Fibroblast of villous mesenchyme (primary cell): ENCODE data around the gene PHLDA2. TPM values are rescaled to one million over a fixed set of nuclear protein-coding genes. Genes with fewer than 3 reads are reported as not detected.

Experiments
- DNase-seq: peaks from one replicate; pipeline ENCODE4 v3.0.0-alpha.2; 2010; ENCODE audit warnings: low read depth
- H3K4me3 ChIP-seq: 2 replicates; pipeline ENCODE4 v1.5.1; 2011; ENCODE audit warnings: low read depth, mild to moderate bottlenecking, low read length
- total RNA-seq: library from RNA; depleted of rRNA; stranded (reverse); fragments of >200 nt; gene quantifications from 2 replicates; pipeline ENCODE4 v1.2.3, GENCODE V29; 2012
- TF ChIP-seq, protein P1 (sequence below): IDR thresholded peaks from 2 replicates; pipeline ENCODE4 v1.5.1; 2012; ENCODE audit warnings: low read depth, mild to moderate bottlenecking, low read length; ENCODE audit not compliant: insufficient read depth

Gene PHLDA2
- total RNA-seq, 1 donor: 7.3 TPM

DNA sequence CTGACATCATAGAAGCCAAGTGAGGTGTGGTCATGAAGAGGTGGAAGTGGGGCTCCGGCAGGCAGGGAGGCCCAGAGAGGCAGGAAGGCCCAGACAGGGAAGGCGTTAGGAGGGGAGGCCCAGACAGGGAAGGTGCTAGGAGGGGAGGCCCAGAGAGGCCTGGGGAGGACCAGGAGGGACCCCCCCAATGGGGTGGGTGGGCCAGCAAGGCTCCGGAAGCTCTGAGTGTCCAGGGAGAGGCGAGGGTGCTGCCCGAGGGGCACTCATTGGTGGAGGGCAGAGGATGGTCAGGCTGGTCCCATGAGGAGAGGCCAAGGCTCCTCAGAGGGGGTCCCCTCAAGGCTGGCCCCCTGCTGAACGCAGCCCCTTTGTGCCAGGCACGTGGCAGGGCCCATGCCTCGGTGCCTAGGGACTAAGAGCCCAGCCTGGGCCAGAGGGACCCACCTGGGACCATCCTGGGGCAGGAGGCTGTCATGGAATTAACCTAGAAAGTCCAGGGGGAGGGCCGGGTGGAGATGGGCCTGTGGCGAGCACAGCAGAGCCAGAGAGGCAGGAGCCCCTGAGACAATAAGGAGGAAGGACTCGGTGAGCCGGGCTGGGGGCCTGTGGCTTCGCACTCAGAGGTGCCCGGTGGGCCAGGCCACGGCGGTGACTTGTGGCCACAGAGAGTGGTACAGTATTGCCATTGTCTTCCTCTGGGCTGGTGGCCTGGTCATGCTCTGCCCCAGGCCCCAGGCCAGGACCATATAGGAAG, 12.2 kb downstream of the PHLDA2 start:
- no peak overlapping the region for H3K4me3 ChIP-seq
- TF ChIP-seq, protein P1, sequence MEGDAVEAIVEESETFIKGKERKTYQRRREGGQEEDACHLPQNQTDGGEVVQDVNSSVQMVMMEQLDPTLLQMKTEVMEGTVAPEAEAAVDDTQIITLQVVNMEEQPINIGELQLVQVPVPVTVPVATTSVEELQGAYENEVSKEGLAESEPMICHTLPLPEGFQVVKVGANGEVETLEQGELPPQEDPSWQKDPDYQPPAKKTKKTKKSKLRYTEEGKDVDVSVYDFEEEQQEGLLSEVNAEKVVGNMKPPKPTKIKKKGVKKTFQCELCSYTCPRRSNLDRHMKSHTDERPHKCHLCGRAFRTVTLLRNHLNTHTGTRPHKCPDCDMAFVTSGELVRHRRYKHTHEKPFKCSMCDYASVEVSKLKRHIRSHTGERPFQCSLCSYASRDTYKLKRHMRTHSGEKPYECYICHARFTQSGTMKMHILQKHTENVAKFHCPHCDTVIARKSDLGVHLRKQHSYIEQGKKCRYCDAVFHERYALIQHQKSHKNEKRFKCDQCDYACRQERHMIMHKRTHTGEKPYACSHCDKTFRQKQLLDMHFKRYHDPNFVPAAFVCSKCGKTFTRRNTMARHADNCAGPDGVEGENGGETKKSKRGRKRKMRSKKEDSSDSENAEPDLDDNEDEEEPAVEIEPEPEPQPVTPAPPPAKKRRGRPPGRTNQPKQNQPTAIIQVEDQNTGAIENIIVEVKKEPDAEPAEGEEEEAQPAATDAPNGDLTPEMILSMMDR: no peak

GRCh38 chr11:2916114-2916891, 12.9 kb downstream of the PHLDA2 start:
- no peak for DNase-seq
- TF ChIP-seq, protein P1: no peak
- no peak overlapping the region for H3K4me3 ChIP-seq

More for the DNA sequence above, 12.2 kb downstream of the PHLDA2 start:
- DNase-seq: no peak

GRCh38 chr11:2915473-2915872, 13.7 kb downstream of the PHLDA2 start:
- DNase-seq: no peak
- H3K4me3 ChIP-seq: no peak overlapping the region
- TF ChIP-seq, protein P1: no peak

GRCh38 chr11:2914455-2915195, 14.6 kb downstream of the PHLDA2 start:
- DNase-seq: no peak

GRCh38 chr11:2913776-2914175, 15.4 kb downstream of the PHLDA2 start:
- H3K4me3 ChIP-seq: no peak overlapping the region
- TF ChIP-seq, protein P1: no peak
- DNase-seq: no peak

More at GRCh38 chr11:2914455-2915195, 14.6 kb downstream of the PHLDA2 start:
- H3K4me3 ChIP-seq: no peak overlapping the region
- TF ChIP-seq, protein P1: no peak

DNA sequence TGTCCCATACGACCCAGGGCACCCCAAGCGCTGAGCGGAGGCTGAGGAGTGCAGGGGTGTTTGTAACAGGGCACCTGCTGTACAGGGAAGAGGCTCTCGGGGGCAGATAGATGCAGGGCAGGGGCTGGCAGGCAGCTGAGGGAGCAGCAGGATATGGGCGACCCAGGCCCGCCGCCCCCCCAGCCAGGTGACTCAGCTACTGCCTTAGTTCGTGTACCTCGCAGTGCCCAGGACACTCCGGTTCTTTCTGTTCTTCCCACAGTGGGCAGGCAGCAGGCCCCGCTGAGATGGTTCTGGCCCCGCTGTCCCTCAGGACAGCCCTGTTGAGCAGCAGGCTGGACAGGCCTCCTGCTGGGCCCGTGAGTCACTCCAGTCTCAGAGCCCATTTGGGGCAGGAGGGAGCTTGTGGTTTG, 16.2 kb downstream of the PHLDA2 start:
- TF ChIP-seq, protein P1: no peak
- no peak overlapping the region for H3K4me3 ChIP-seq
- DNase-seq: peak; percentile 13
